ENCODE measurements around the gene BICRAL. TPM values are rescaled to one million over a fixed set of nuclear protein-coding genes. Genes with fewer than 3 reads are reported as not detected.

BICRAL gene
- total and polyA plus RNA-seq, 2 of the 4 experiments (the other 2 are of a cell fraction) = 4.0 to 6.1 TPM

- Histone ChIP-seq H2AFZ (replicated peaks; ENCODE audit: low read length, poor library complexity) (no peak overlapping the region), H3K9me1 (ENCODE audit: insufficient read depth, low read length) (0 out of 2 replicates have a peak, but pooled peaks cover 3% of the 10 kb centered on the region), H3K79me1 (ENCODE audit: low read depth in 1 of 2, low read length in 2 of 2) (peaks cover 2 to 4% of the 10 kb centered on the region in 2 experiments; a peak in 2 of 4 replicates), H2BK20ac (ENCODE audit: low read depth, low read length) (no peak overlapping the region), H3K9me3 (ENCODE audit: control insufficient read depth, insufficient read depth, low read length) (no peaks in the 10 kb centered on the region), H3K27ac (ENCODE audit: insufficient read depth, low read length) (no peak overlapping the region), H3K4me3 (ENCODE audit: insufficient read depth, low read depth, low read length) (no peak overlapping the region), H3K18ac (ENCODE audit: low read depth, low read length) (no peak overlapping the region), H4K5ac (ENCODE audit: low read depth, low read length) (no peak overlapping the region), H4K20me1 (ENCODE audit: insufficient read depth, low read length) (no peaks in the 10 kb centered on the region), H3K9ac (ENCODE audit: low read depth, low read length) (no peak overlapping the region), H3K36me3 (ENCODE audit: control insufficient read depth, insufficient read depth, low read length) (no peaks in the 10 kb centered on the region), H3K4me1 (ENCODE audit: control insufficient read depth, insufficient read depth, low read length) (no peaks in the 10 kb centered on the region), H2BK15ac (ENCODE audit: low read depth, low read length) (no peak overlapping the region), H3K4me2 (ENCODE audit: low read depth, low read length) (no peak overlapping the region), H2AK9ac (replicated peaks; ENCODE audit: low read depth, low read length, poor library complexity) (no peak overlapping the region), H4K8ac (ENCODE audit: low read depth in 2 of 2, low read length in 2 of 2) (no peak overlapping the region), H2AK5ac (ENCODE audit: low read depth, low read length) (no peak overlapping the region), H3K23ac (ENCODE audit: low read depth, low read length) (no peak overlapping the region), H3K56ac (ENCODE audit: extremely low read depth, insufficient read depth, low read length) (no peak overlapping the region), H3K27me3 (ENCODE audit: control insufficient read depth, insufficient read depth, low read length) (no peaks in the 10 kb centered on the region), H4K91ac (ENCODE audit: insufficient read depth, low read depth, low read length) (no peak overlapping the region), H2BK120ac (ENCODE audit: low read depth, low read length) (no peak overlapping the region), H3K14ac (replicated peaks; ENCODE audit: low read depth, low read length) (no peak overlapping the region), H2BK5ac (ENCODE audit: low read depth, low read length, poor library complexity, severe bottlenecking) (no peak overlapping the region), H3K4ac (ENCODE audit: low read depth, low read length) (no peak overlapping the region)
- TF ChIP-seq MAFK (IDR thresholded peaks at IDR 0.05; ENCODE audit: low read depth, low read length) = no peak
- no peak for TF ChIP-seq RAD21 (IDR thresholded peaks at IDR 0.05; ENCODE audit: low read length)
- TF ChIP-seq CEBPB (IDR thresholded peaks at IDR 0.05; ENCODE audit: low read depth, low read length) = no peak
- TF ChIP-seq POLR2A (IDR thresholded peaks at IDR 0.05; ENCODE audit: low read depth, low read length) = no peak
- no peak for TF ChIP-seq USF2 (IDR thresholded peaks at IDR 0.05; ENCODE audit: low read depth, low read length)
- no peak for TF ChIP-seq SMC3 (IDR thresholded peaks at IDR 0.05; ENCODE audit: low read depth, low read length)
- no peak for TF ChIP-seq CHD1 (IDR thresholded peaks at IDR 0.05; ENCODE audit: low read depth, low read length)
- no peak for TF ChIP-seq FOS (IDR thresholded peaks at IDR 0.05; ENCODE audit: low read depth, low read length)
- TF ChIP-seq MXI1 (IDR thresholded peaks at IDR 0.05; ENCODE audit: borderline replicate concordance, low read depth, low read length) = no peak
- no peak for TF ChIP-seq BHLHE40 (IDR thresholded peaks at IDR 0.05; ENCODE audit: low read depth, low read length)
- no peak for TF ChIP-seq RCOR1 (IDR thresholded peaks at IDR 0.05; ENCODE audit: insufficient replicate concordance, low read length)
- TF ChIP-seq ELK1 (IDR thresholded peaks at IDR 0.05; ENCODE audit: borderline replicate concordance, low read depth, low read length) = no peak
- no peak for TF ChIP-seq RFX5 (IDR thresholded peaks at IDR 0.05; ENCODE audit: low read depth, low read length)
- no peak for TF ChIP-seq MAZ (IDR thresholded peaks at IDR 0.05; ENCODE audit: borderline replicate concordance, low read depth, low read length)
- TF ChIP-seq NFE2L2 (IDR thresholded peaks at IDR 0.05; ENCODE audit: low read depth, low read length) = no peak
- TF ChIP-seq, protein P1, sequence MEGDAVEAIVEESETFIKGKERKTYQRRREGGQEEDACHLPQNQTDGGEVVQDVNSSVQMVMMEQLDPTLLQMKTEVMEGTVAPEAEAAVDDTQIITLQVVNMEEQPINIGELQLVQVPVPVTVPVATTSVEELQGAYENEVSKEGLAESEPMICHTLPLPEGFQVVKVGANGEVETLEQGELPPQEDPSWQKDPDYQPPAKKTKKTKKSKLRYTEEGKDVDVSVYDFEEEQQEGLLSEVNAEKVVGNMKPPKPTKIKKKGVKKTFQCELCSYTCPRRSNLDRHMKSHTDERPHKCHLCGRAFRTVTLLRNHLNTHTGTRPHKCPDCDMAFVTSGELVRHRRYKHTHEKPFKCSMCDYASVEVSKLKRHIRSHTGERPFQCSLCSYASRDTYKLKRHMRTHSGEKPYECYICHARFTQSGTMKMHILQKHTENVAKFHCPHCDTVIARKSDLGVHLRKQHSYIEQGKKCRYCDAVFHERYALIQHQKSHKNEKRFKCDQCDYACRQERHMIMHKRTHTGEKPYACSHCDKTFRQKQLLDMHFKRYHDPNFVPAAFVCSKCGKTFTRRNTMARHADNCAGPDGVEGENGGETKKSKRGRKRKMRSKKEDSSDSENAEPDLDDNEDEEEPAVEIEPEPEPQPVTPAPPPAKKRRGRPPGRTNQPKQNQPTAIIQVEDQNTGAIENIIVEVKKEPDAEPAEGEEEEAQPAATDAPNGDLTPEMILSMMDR (conservative IDR thresholded peaks at IDR 0.05; ENCODE audit: low read depth, low read length) = no peak
- POLR2A ChIA-PET (ENCODE audit: unreplicated experiment) = no interaction called here
- no TSS peak for BruUV-seq (replicated peaks)
- dilution Hi-C loops (cut with HindIII; ENCODE audit: low sequenced_read_pairs, unreplicated experiment) = no loop called here
- intact Hi-C loops (cut with micrococcal nuclease) = no loop called here
- ATAC-seq (ENCODE audit: low read depth) = no peak
- in situ Hi-C loops (cut with MboI; ENCODE audit: low sequenced_read_pairs) = no loop called here
- no CpG with 5 or more reads among the region's 7 CpGs for WGBS, 2 experiments (ENCODE audit: extremely low coverage in 2 of 2, insufficient read length in 1 of 2)
- CTCF ChIA-PET = no interaction called here
- DNase-seq = no peak
Measured at GRCh38 chr6:42756722-42757121, 25.1 kb upstream of the BICRAL start.
